Activated T-cell treated with anti-CD3 and anti-CD28 coated beads for 4 hours (primary cell): Measurements from ENCODE around the gene GPC4.

Experiments used
- DNase-seq: peaks from one replicate; pipeline ENCODE4 v3.0.0-alpha.2; 2020

The GPC4 gene

GRCh38 chrX:133405498-133406185 lies 9.6 kb downstream of the GPC4 start:
- no peak for DNase-seq

DNA sequence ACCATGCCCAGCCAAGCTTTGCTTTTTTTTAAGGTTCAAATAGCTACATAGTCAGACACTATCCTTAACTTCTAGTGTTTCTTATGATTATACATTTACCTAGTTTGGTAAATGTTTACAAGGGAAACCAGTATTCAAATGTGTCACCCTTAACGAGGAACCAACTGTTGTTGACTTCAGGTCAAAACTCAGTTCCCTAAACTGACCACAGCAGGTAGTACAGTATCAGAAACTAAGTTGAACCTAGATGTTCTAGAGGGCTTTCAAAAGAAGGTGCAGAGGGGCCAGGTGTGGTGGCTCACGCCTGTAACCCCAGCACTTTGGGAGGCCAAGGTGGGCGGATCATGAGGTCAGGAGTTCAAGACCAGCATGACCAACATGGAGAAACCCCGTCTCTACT lies 11.3 kb downstream of the GPC4 start:
- DNase-seq: no peak

GRCh38 chrX:133402830-133403625 lies 12.3 kb downstream of the GPC4 start:
- DNase-seq: no peak

DNA sequence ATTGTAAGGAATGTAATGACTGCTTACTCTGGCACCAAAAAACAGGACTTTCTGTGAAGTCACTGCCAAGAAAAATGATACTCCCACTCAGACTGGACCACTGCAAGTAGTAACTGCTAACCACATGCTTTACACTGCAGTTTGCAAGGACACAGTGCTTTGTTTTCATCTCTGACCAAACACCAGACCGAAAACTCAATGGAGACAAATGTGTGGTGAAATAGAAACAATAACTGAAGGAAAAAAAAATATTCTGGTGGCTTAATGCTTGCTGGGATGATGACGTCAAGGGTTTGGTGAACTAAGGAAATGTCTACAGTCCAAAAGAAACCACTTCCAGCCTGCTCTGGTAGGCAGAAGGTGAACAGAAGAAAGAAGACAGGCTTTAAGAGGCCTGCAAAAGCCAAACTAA lies 13.2 kb downstream of the GPC4 start:
- no peak for DNase-seq

DNA sequence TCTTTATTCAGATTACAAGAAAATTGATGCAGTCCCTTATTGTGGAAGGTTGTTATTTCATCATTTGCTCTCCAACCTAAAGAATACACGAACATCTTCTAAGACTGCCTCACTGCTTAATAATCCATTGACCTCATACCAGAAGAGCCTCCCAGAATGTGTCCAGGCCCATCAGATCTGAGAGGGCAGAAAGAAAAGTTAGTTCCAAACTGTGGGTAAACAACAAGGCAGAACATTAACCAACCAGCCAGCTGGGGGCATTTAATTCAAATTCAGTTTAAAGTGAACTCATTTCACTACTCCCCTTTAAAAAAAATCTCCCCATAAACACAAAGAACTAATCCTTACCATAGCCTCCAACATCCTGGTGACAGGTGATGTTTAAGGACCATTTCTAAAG lies 13.8 kb downstream of the GPC4 start:
- no peak for DNase-seq

GRCh38 chrX:133399411-133399810 lies 15.9 kb downstream of the GPC4 start:
- no peak for DNase-seq

DNA sequence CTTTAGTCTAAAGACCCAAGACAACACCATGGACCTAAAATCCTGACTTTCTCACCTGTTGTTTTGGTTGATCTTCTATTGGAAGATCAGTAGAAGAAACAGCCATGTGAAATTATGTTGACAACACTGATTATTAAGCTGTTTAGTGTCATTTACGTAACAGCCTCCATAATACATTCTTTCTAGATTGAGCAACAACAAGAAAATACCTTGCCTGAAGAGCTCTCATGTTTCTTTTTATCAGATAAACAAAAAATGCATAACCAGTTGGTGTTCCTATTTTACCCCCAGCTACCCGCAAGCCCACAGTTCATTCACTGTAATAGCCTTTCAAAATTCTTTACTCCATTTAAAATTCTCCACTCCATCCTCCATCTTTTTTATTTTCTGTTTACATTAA lies 20.5 kb downstream of the GPC4 start:
- no peak for DNase-seq

DNA sequence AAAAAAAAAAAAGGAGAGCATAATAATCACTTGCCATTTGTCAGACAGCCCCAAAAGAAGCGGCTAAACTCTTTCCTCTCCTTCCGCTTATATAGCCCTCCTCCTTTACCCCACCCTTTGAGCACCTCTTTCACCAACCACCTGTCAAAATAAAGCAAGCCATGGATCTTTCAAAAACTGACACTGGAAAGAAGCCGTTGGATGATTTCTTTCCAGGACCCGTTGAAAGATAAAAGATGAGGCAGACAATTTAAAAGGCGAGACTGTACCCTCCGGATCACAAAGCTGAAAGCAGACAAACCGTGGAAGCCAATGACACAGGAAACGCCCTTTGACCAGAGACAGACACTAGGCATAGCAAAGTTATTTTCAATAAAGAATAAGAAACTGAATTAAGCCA lies 22.6 kb downstream of the GPC4 start:
- no peak for DNase-seq

- DNase-seq: no peak
These were observed 24.2 kb downstream of the GPC4 start for GRCh38 chrX:133391111-133391510.

DNA sequence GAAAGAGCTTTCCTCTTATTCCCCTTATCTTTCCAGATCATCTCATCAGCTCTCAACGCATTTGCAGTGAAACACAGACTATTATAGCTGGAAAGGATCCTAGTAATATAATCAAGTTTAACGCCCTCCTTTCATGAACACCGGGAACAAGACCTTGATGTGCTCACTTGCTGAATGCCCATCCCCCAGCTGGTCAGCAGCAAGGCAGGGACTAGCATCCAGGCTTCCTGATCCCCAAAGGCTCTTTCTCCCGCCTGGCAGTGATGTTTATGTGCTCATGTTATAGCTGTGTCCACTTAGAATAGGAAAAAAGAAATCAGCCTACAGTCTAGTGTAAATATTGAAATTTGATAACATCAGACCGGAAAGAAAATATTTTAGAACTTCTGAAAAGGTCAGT lies 24.6 kb downstream of the GPC4 start:
- no peak for DNase-seq

GRCh38 chrX:133389975-133390374 lies 25.3 kb downstream of the GPC4 start:
- no peak for DNase-seq

- DNase-seq: no peak
These were observed 30.8 kb downstream of the GPC4 start for GRCh38 chrX:133384454-133384853.

GRCh38 chrX:133380711-133381619 lies 34.3 kb downstream of the GPC4 start:
- DNase-seq: no peak

DNA sequence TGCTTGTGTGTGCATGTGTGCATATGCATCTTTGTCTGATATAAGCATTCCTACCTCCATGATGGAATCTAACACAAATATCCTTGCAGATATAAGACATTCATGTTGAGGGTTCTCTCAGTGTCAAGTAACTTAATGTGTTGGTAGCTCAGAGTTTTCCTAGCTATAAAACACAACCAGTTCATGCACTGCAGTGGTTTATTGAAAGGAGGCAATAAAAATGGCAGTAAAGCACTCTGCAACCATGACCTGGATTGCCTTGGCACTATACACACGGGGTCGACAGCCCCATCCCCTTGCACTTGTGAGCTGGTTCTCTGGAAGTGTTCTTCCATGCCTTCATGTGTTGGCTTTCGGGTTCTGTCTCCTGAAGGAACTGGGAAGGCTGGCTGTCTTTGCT lies 38.9 kb downstream of the GPC4 start:
- DNase-seq: no peak

DNA sequence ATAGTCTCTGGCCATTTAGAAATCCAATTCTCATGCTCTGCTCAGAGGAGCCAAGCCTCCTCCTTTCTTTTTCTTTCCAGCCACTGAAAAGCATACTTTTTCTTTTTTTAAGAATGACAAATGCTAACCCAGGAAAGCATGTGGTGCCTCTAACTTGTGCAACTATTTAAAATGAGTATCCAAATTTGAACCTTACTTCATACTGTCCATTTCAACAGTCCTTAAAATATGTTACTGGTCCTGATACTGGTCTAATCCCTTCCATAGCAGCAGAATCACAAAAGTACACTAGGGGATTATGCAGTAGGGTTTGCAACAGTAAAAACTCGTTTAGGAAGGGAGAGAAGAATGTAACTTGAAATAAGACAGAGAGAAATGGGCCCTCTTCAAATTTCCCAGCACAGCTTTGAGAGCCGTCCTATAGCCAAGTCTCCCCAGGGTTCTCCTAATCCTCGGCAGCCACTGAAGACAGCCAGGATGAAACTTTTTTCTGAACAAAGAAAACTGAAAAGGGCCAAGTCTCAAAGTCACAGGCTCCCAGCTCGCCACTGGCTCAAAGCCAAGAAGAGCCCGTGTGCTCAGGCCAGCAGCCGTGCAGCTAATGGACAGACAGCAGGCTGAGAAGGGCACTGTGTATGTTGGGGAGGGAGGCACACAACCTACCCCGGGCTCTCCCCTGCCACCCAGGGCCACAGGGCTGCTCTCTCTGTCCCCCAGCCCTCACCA lies 39.5 kb downstream of the GPC4 start:
- no peak for DNase-seq

DNA sequence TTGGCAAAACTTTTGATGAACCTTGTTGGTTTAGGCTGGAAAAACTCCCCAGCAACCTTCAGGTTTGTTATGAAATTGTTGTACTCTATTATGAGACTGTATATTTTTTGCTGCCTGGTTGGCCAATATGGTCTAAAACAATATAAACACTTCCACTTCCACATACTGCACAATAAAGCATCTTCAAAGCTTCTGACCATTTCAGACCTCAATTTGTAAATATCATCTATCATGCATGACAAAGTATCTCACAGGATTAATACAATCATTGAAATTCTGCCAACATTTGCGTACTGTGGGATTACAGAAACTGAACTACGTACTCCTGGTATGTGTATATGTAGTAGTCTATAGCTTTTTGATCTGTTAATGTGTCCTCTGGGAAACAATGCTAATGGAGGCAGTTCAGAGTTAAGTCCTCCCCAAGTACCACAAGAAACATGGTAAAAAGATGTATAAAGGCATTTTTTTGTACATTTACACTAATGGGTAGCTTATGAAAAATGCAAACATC lies 40.4 kb downstream of the GPC4 start:
- no peak for DNase-seq

GRCh38 chrX:133373386-133374079 lies 41.8 kb downstream of the GPC4 start:
- DNase-seq: no peak

GRCh38 chrX:133370696-133371275 lies 44.5 kb downstream of the GPC4 start:
- no peak for DNase-seq

GRCh38 chrX:133369065-133369464 lies 46.2 kb downstream of the GPC4 start:
- DNase-seq: no peak

DNA sequence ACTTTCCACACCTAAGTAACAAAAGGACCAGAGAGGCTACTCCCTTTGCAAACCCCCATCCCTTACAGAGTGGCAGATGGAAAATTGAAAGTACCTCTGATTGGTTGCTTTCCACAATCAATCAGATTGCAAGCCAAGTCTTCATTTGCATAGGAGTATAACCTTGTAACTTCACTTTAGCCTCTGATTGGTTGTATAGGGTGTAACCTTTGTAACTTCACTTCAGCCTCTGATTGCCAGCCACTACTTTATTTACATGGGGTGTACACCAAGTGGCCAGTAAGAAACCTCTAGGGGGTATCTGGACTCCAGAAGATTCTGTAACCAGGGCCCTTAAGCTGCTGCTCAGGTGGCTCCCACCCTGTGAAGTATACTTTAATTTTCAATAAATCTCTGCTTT lies 48.6 kb downstream of the GPC4 start:
- DNase-seq: no peak

DNA sequence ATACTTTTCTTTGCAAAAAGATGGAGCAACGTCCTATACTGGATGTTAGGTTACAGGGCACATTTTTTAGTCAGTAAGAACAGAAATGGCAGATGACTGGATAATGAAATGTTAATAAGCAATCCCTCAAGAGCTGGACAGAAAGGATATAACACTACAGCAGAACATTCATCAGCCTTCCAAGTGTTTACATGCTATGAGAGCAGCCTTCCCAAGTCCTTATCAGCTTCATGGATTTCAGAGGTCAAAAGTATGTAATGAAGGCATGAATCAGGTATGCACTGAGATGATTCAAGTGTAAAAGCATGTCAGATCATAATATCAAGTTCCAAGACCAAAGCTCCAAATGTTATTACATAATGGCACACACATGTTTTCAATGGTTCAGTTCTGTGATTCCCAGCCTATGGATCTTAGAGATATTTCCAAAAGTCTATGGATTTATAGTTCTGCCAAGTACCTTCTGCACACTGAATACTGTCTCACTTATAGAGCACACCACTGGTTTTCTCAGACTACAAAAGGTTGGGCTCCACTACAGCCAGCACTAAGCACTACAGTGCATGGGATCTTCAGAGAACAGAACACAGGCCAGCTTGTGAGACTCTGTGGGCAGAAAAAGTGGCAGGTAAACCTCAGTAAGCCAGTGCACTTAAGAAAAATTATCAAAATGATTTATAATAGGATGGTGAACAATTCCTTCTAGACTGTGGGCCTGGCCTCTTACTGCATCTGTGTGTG lies 49.2 kb downstream of the GPC4 start:
- no peak for DNase-seq
